Measurements from ENCODE around the gene MUS81. TPM values are rescaled to one million over a fixed set of nuclear protein-coding genes. Genes with fewer than 3 reads are reported as not detected.

MUS81 gene
- total and polyA plus RNA-seq, 10 of the 15 experiments (the other 5 are each of a cell fraction or from before 2014, with no cell fraction given), result 11.8 to 76.1 (median 48.4) TPM

GRCh38 chr11:65858681-65859087 is 1.5 kb upstream of the MUS81 start:
- SMC1A ChIA-PET (ENCODE audit: uncharacterized antibody, unreplicated experiment), result interaction anchor here (1.4 to 4.3 kb wide), 6 partner anchors 12 to 205 kb away, joined by 3 to 52 read pairs (median 10); partner anchors contain the start of genes CCDC85B, FIBP and KAT5
- Histone ChIP-seq H3K9me3 (replicated peaks; ENCODE audit: control insufficient read depth, insufficient read depth, low read length) (no peaks in the 10 kb centered on the region), H2AFZ (ENCODE audit: control insufficient read depth, low read depth, low read length) (peak overlapping the region; percentile 78), H3K27ac (ENCODE audit: control insufficient read depth, insufficient read depth) (peak overlapping the region; percentile 100), H3K4me1 (ENCODE audit: control insufficient read depth, insufficient read depth, low read length) (peaks cover 25% of the 10 kb centered on the region), H3K9ac (ENCODE audit: control insufficient read depth, insufficient read depth, low read length) (peak overlapping the region; percentile 97), H3K79me2 (ENCODE audit: control insufficient read depth, insufficient read depth, low read length) (peaks cover 66% of the 10 kb centered on the region), H3K36me3 (ENCODE audit: control insufficient read depth in 2 of 2, insufficient read depth in 2 of 2, low read length in 1 of 2) (peaks cover 29 to 36% of the 10 kb centered on the region in 2 experiments; a peak in 3 of 4 replicates), H4K20me1 (ENCODE audit: control insufficient read depth, insufficient read depth) (peaks cover 19% of the 10 kb centered on the region), H3K4me2 (ENCODE audit: control insufficient read depth, insufficient read depth) (peak overlapping the region; percentile 99), H3K4me3 (peak overlapping the region; percentile 76), H3K27me3 (replicated peaks in 1 of 2; ENCODE audit: control insufficient read depth in 2 of 2, insufficient read depth in 2 of 2, low read length in 1 of 2) (no peaks in the 10 kb centered on the region)
- ATAC-seq, result no peak
- in situ Hi-C loops (cut with MboI), result loop anchor here (25.0 kb wide), 1 partner anchor 1621 kb away; the partner anchor contains the start of genes DNAJC4, FKBP2, NUDT22 and PPP1R14B
- TF ChIP-seq ETV6 (conservative IDR thresholded peaks at IDR 0.05 in 1 of 2, IDR thresholded peaks at IDR 0.05 in 1 of 2; ENCODE audit: borderline replicate concordance in 1 of 2, low read depth in 1 of 2) (0 out of 4 replicates have a peak, but pooled peaks of 1 of the 2 experiments have one; percentile 5), ZBTB11 (CRISPR knock-in tag; IDR thresholded peaks at IDR 0.05) (no peak)
- no peak for DNase-seq (ENCODE audit: low read depth, low spot score)
- CTCF ChIA-PET, result interaction anchor here (0.8 to 5.7 kb wide), 13 partner anchors 12 to 220 kb away, joined by 3 to 146 read pairs (median 4); partner anchors contain the start of genes CCDC85B, EFEMP2, FIBP and KAT5
- RAD21 ChIA-PET (ENCODE audit: unreplicated experiment), result interaction anchor here (1.3 to 5.0 kb wide), 6 partner anchors 13 to 277 kb away, joined by 3 to 76 read pairs (median 4); partner anchors contain the start of genes CCDC85B, FIBP and KAT5
- no TSS peak for BruUV-seq (replicated peaks)
- intact Hi-C loops (cut with micrococcal nuclease; ENCODE audit: unreplicated experiment), result loop anchor here (1.0 to 5.0 kb wide), 4 partner anchors 30 to 195 kb away; partner anchors contain the start of genes BANF1, EIF1AD, FIBP and SF3B2
- FAIRE-seq, result no peak
- POLR2A ChIA-PET, result interaction anchor here (0.6 to 5.6 kb wide), 21 partner anchors 10 to 277 kb away, joined by 3 to 155 read pairs (median 5); partner anchors contain the start of genes BANF1, CCDC85B, EFEMP2 and EIF1AD
- WGBS (ENCODE audit: insufficient coverage, insufficient replicate concordance, low lambda C conversion rate, missing lambda C conversion rate), result 1% methylated on average over 10 of the region's 10 CpGs
